Mesothelial cell of epicardium (in vitro differentiated cells): ENCODE data around the gene PODXL2. TPM values are rescaled to one million over a fixed set of nuclear protein-coding genes. Genes with fewer than 3 reads are reported as not detected.

Experiments
- DNase-seq, 2 experiments: peaks; one replicate each; pipeline ENCODE4 v3.0.0; 2021; ENCODE audit warnings: low spot score in 2 of 2; ENCODE audit not compliant: unreplicated experiment in 2 of 2
- H3K27ac Mint-ChIP-seq: 2 replicates; pipeline ENCODE4 v1.8.0; 2021; ENCODE audit warnings: mixed read lengths
- H3K27me3 Mint-ChIP-seq: 2 replicates; pipeline ENCODE4 v1.8.0; 2021; ENCODE audit warnings: low read depth, mixed read lengths
- H3K36me3 Mint-ChIP-seq: 2 replicates; pipeline ENCODE4 v1.8.0; 2021; ENCODE audit warnings: mixed read lengths
- H3K4me1 Mint-ChIP-seq: 2 replicates; pipeline ENCODE4 v1.8.0; 2021; ENCODE audit warnings: mixed read lengths
- H3K4me3 Mint-ChIP-seq: 2 replicates; pipeline ENCODE4 v1.8.0; 2021; ENCODE audit warnings: mild to moderate bottlenecking, moderate library complexity, mixed read lengths
- H3K9me3 Mint-ChIP-seq: 2 replicates; pipeline ENCODE4 v1.8.0; 2021; ENCODE audit warnings: mixed read lengths
- CTCF ChIP-seq: fragments of 200-600 bp; sonication (generic); IDR thresholded peaks from one replicate; pipeline ENCODE4 v1.5.0; 2021; ENCODE audit warnings: antibody characterized with exemption; ENCODE audit not compliant: unreplicated experiment
- total RNA-seq: library from RNA; stranded (reverse); gene quantifications from 3 replicates; pipeline ENCODE4 v1.2.1, GENCODE V29; 2021

Gene PODXL2
- total RNA-seq, 1 donor from 2014 or later, result 25.5 TPM

- no peaks in the 10 kb centered on the region for H3K27me3 Mint-ChIP-seq
- peaks cover 9% of the 10 kb centered on the region for H3K4me1 Mint-ChIP-seq
- TF ChIP-seq CTCF, result no peak
- peak overlapping the region; percentile 3 for H3K27ac Mint-ChIP-seq
- peaks cover 3% of the 10 kb centered on the region for H3K36me3 Mint-ChIP-seq
- no peak for DNase-seq
- H3K9me3 Mint-ChIP-seq, result no peaks in the 10 kb centered on the region
- H3K4me3 Mint-ChIP-seq, result peak overlapping the region; percentile 71
Observed at GRCh38 chr3:127673191-127674100, 44.5 kb downstream of the PODXL2 start.

- peak in 1 of 2 experiments; percentile 25 for DNase-seq
- Mint-ChIP-seq H3K27me3 (no peaks in the 10 kb centered on the region), H3K4me1 (peaks cover 9% of the 10 kb centered on the region), H3K4me3 (peak overlapping the region; percentile 71), H3K27ac (peak overlapping the region; percentile 3), H3K36me3 (peaks cover 3% of the 10 kb centered on the region), H3K9me3 (no peaks in the 10 kb centered on the region)
- no peak for TF ChIP-seq CTCF
Observed at GRCh38 chr3:127674101-127674721, 45.2 kb downstream of the PODXL2 start.

- Mint-ChIP-seq H3K36me3 (peaks cover 3% of the 10 kb centered on the region), H3K4me1 (peaks cover 9% of the 10 kb centered on the region), H3K9me3 (no peaks in the 10 kb centered on the region), H3K4me3 (peak overlapping the region; percentile 4), H3K27ac (no peak overlapping the region), H3K27me3 (no peaks in the 10 kb centered on the region)
- peak in 1 of 2 experiments; percentile 16 for DNase-seq
- no peak for TF ChIP-seq CTCF
Observed at GRCh38 chr3:127674790-127675189, 45.8 kb downstream of the PODXL2 start.

- no peak for DNase-seq
- Mint-ChIP-seq H3K4me3 (no peak overlapping the region), H3K27ac (no peak overlapping the region)
Observed at GRCh38 chr3:127675651-127676391, 46.8 kb downstream of the PODXL2 start.

More at GRCh38 chr3:127675651-127676391, 46.8 kb downstream of the PODXL2 start:
- Mint-ChIP-seq H3K9me3 (no peaks in the 10 kb centered on the region), H3K36me3 (peaks cover 3% of the 10 kb centered on the region), H3K4me1 (peaks cover 9% of the 10 kb centered on the region), H3K27me3 (no peaks in the 10 kb centered on the region)
- no peak for TF ChIP-seq CTCF
